HG03558 (cell line): ENCODE data around the gene INPP5J.
"Not testable (repeated sequence)": the region's sequence is repeated elsewhere in the genome, so short reads cannot be mapped to it uniquely, and the experiment has no call there.

ENCODE experiments used
- ATAC-seq: cut with Tn5 transposase; IDR thresholded peaks from one replicate; pipeline ENCODE4 v1.9.1; 2021; ENCODE audit warnings: moderate number of reproducible peaks; ENCODE audit not compliant: unreplicated experiment; ENCODE audit errors: extremely low read depth

INPP5J gene

GRCh38 chr22:31142285-31142684 lies 19.5 kb downstream of the INPP5J start:
- no peak for ATAC-seq

GRCh38 chr22:31143038-31143437 lies 20.3 kb downstream of the INPP5J start:
- ATAC-seq = no peak

- ATAC-seq = no peak
Observed at GRCh38 chr22:31143537-31143936, 20.8 kb downstream of the INPP5J start.

GRCh38 chr22:31144223-31144622 lies 21.5 kb downstream of the INPP5J start:
- no peak for ATAC-seq

GRCh38 chr22:31148488-31148887 lies 25.7 kb downstream of the INPP5J start:
- no peak for ATAC-seq

- ATAC-seq = no peak
Observed at GRCh38 chr22:31148953-31149627, 26.3 kb downstream of the INPP5J start.

- no peak for ATAC-seq
Observed at GRCh38 chr22:31150615-31151014, 27.8 kb downstream of the INPP5J start.

- no peak for ATAC-seq
Observed at GRCh38 chr22:31151872-31152271, 29.1 kb downstream of the INPP5J start.

- ATAC-seq = no peak
Observed at GRCh38 chr22:31153357-31153756, 30.6 kb downstream of the INPP5J start.

GRCh38 chr22:31154975-31155374 lies 32.2 kb downstream of the INPP5J start:
- no peak for ATAC-seq

GRCh38 chr22:31155422-31155821 lies 32.7 kb downstream of the INPP5J start:
- ATAC-seq = no peak

GRCh38 chr22:31160328-31160978 lies 37.7 kb downstream of the INPP5J start:
- ATAC-seq = no peak

GRCh38 chr22:31161386-31161785 lies 38.6 kb downstream of the INPP5J start:
- ATAC-seq = no peak

- ATAC-seq = no peak
Observed at GRCh38 chr22:31162015-31162765, 39.4 kb downstream of the INPP5J start.

- no peak for ATAC-seq
Observed at GRCh38 chr22:31170971-31171370, 48.2 kb downstream of the INPP5J start.

GRCh38 chr22:31171734-31172133 lies 49.0 kb downstream of the INPP5J start:
- not testable (repeated sequence) for ATAC-seq

- ATAC-seq = no peak
Observed at GRCh38 chr22:31173386-31174145, 50.8 kb downstream of the INPP5J start.

- no peak for ATAC-seq
Observed at GRCh38 chr22:31176923-31177322, 54.2 kb downstream of the INPP5J start.

- ATAC-seq = no peak
Observed at GRCh38 chr22:31177420-31178162, 54.8 kb downstream of the INPP5J start.

- no peak for ATAC-seq
Observed at GRCh38 chr22:31178859-31179258, 56.1 kb downstream of the INPP5J start.
